Fibroblast of upper back skin (primary cell): Measurements from ENCODE around the gene MICALL2.
"Not testable (repeated sequence)": the region's sequence is repeated elsewhere in the genome, so short reads cannot be mapped to it uniquely, and the experiment has no call there.

Experiments
- DNase-seq: peaks from one replicate; pipeline ENCODE4 v3.0.0-alpha.2; 2013

The MICALL2 gene

DNA sequence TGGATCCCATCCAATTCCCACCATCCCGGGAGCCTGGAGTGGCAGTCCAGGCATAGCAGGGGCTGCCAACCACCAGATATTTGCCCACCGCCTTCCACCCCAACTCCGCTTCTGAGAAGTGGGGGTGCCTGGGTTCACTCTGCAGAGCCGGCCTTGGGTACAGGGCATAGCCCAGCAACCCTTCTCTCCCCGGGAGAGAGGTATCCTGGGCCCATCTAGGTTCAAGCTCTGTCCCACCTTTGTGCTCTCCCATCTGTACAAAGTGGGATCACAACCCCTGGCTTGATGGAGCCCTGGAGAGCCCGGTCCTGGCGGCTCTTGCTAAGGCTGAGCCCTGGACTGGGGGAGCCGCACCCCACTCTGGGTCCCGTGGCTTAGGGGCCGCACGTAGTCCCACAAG is 12.2 kb downstream of the MICALL2 start:
- no peak for DNase-seq

DNA sequence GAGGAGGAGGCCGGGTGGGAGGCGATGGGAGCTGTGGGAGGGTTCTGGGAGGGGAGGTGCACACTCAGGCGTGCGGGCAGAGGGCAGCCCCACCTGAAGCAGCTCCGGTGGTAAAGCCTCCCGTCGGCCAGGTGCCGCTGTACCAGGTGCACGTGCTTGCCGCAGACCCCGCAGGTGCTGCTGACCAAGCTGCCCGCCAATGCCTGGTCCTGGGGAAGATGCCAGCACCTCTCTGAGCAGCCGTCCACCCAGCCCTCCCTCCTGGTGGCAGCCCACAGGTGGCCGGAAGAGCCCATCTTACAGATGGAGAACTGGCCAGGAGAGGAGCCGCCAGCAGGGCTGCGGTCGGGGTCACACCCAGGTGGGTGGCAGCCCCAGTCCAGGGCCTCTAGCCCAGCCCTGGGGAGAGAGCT is 12.6 kb downstream of the MICALL2 start:
- DNase-seq, result no peak

DNA sequence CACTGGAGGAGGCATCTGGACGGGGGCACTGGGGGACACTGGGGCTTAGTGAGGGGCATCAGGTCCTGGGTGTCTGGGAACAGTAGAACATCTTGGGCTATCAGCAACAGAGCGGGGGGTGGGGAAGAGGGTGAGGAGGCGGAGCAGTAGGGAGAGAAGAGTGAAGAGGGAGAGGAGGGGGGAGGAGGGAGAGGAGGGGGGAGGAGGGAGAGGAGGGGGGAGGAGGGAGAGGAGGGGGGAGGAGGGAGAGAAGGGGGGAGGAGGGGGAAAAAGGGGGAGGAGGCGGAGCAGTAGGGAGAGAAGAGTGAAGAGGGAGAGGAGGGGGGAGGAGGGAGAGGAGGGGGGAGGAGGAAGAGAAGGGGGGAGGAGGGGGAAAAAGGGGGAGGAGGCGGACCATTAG is 13.2 kb downstream of the MICALL2 start:
- peak; percentile 25 for DNase-seq

DNA sequence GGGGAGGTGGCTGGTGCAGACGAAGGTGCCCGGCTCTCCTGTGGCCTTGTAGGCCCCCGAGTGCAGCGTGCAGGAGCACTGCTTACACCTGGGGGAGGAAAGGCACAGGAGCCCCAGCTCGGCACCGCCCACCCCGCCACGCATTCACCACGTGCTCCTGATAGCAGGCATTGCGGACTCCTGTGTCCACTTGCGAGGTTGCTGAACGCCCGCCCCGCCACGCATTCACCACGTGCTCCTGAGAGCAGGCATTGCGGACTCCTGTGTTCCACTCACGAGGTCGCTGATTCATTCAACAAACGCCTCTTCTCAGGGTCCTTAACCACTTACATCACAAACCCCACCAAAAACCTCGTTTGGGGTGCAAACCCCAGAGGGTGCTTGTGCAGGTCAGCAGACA is 13.9 kb downstream of the MICALL2 start:
- DNase-seq, result no peak

DNA sequence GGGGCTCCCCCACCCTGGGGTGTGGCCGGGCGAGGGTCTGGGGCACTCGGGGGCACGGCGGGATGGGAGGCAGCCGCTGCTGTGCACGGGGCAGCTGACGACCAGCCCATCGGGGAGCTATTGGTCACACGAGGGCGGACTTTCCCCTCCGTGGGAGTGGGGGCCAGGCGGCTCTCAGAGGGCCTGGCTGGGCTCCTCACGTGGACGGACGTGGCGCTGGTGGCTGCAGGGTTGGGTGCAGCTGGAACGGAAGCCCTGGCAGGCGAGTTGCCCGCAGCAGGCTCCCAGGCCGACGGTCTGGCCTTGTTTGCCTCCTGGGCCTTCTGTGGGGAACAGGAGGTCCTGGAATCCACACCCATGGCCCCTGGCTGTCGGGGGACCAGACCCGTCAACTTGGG is 14.3 kb downstream of the MICALL2 start:
- DNase-seq, result no peak

DNA sequence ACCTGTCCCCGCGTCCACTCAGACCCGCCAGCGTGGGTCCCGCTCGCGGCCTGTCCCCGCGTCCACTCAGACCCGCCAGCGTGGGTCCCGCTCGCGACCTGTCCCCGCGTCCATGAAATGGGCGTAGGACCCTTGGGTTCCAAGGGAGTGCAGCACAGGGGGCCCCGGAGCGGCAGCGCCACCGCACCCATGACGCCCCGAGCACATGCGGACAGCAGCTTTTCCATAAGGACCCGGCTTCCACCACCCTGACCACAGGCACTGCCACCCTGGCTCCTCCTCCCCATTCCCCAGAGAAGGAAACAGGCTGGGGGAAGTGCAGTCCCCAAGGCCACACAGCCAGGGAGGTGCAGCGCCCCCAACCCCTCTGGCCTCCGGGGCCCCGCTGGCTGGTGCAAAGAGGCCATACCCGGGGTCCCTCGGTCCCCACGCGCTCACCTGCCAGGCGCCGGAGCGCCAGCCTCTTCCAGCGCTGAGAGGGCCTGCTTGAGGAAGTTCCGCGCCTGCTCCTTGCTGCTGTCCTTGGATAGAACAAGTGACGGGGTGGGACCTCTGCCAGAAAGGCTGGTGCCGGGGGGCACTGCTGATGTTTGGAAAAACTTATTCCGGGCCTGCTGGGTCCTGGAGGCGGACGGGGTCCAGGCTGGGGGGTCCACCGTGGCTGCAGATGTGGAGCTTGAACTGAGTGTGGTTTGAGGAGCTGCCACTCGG is 14.9 kb downstream of the MICALL2 start:
- DNase-seq, result no peak

DNA sequence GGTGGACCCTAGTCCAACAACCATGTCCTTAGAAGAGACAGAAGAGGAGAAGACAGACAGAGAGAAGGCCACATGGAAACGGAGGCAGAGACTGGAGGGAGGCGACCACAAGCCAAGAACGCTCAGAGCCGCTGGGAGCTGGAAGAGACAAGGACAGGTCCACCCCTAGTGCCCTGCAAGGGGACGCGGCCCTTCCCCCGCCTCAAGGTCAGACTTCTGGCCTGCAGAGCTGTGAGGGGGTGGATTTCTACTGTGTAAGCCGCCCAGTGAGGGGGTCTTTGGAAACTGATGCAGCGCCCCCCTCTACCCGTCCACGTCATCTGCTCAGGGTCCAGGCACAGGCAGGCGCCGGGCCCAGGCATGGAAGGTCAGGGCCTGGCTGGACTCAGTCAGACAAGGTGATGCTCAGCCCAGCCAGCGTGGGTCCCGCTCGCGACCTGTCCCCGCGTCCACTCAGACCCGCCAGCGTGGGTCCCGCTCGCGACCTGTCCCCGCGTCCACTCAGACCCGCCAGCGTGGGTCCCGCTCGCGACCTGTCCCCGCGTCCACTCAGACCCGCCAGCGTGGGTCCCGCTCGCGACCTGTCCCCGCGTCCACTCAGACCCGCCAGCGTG is 15.6 kb downstream of the MICALL2 start:
- not testable (repeated sequence) for DNase-seq

DNA sequence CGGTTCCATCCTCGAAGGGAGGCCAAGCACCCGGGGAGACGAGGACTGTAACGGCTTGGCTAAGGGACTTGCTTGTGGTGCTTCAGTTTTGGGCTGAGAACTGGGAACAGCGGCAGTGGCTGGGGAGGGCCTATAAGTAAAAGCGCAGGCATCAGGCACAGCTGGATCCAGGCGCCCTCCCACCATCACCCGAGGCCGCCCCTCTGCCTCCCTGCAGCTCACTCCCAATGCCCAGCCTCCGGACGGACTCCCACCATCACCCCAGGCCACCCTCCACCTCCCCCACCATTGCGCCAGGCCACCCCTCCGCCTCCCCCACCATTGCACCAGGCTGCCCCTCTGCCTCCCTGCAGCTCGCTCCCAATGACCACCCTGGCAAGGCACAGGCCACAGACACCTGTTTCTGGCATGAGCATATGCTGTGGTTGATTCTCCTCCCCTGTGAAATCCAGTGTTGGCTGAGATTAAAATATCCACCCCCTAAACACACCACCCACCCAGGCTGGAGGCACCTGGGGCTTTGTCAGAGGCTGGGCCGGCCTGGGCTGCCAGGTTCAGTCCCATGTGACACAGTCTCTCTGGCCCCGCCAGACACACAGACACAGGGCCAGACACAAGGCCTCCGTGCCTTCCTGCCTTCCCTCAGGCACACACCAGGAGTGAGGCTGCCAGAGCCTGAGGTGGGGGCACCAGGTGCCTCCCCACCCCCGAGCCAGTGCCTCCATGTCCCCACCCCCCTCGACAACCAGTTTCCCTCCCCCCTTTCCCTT is 16.7 kb downstream of the MICALL2 start:
- no peak for DNase-seq

DNA sequence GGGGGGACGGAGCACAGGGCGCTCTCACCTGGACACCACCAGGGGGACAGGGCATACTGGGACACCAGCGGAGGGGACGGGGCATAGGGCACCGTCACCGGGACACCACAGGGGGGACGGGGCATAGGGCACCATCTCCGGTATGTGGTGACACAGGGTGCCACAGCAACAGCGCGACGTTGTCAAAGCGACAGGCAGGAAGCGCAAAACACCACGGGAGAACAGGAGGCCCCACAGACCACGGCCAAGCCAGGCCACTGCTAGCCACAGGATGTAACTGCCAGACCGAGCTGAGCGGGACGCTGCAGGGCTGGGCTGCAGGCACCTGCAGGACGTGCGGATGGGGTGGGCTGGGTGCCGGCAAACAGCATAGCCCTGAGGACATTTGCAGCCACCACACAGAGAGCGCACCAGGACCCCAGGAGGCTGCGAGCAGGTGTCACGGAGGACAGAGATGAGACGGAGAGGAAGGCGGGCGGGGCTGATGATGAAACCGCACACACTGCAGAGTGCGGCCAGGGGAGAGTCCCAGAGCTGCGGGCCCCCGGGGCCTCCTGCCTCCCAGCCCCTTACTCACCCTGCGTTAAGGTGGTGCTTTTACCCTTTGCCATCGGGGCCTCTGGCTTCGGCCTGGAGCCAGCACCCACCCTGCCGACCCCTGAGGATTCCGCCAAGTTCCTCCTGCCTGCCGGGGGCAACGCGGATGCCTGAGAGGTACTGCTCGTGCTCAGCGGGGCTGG is 17.5 kb downstream of the MICALL2 start:
- no peak for DNase-seq

DNA sequence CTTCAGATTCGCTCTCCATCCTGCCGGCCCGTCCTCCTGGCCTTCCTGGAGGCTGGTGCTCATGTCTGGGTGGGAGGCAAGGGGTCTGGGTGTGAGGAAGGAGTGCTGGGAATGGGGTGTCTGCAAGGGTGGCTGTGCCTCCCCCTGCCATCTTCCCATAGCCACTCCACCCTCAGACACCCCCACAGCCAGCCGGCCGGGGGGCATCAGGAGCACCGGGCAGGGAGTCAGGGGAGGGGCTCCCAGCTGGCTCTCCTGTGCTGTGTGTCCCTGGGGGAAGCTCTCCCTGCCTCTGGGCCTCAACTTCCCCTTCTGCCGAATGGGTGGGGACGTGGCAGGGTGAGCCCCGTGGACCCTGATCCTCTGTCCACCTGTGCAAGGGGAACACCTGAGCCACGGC is 18.6 kb downstream of the MICALL2 start:
- no peak for DNase-seq

DNA sequence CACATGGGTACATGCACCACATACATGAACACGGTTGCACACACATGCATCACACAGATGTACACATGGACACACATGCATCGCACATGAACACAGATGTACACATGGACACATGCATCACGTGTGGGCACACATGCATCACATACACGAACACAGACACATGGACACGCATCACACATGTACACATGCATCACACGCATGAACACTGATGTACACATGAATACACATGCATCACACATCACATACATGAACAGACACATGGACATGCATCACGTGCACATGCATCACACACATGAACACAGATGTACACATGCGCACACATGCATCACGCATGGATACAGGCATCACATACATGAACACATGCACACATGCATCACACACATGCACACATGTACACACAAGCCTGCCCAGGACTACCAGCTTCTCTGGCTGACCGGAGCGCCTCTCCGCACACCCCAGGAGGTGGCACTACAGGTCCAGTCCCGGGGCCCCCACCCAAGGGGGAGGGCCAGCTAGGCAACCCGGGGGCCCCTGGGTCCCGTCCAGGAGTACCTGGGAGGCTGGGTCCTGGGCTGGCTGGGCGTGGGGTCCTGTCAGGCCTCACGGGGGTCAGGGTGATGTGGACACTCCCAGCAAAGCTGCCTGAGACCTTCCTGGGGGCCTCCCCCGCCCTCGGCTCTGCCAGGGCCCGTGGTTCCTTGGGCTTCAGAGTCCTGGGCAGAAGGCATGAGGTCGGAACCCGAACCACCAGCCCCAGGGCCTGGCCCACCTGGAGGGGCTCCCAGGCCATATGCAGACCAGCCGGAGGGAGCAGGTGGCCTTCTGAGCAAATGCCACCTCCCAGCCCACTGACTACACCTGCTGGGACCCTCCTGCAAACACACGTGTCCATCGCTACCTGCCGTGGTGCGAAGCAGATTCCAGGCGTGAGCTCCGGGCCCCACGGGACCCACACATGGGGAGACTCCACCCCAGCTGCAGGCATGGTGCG is 19.6 kb downstream of the MICALL2 start:
- DNase-seq, result no peak

DNA sequence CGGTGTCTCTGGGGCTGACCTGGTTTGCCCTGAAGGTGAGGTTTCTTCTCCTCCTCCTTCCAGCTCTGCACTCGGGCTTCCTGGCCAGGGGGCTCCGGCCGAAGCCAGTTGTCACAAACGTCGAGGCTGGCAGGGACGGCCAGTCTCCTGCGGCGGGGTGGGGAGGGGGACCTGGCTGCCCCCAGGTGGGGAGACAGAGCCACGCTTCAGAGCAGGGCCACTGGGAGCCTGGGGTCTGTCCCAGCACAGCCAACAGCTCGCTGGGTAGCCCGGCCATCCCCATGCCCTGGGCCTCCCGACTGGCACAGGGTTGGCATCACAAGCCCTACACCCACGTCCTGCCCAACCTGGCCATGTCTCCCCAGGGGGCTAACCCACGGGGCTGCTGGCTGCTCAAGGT is 20.4 kb downstream of the MICALL2 start:
- no peak for DNase-seq

DNA sequence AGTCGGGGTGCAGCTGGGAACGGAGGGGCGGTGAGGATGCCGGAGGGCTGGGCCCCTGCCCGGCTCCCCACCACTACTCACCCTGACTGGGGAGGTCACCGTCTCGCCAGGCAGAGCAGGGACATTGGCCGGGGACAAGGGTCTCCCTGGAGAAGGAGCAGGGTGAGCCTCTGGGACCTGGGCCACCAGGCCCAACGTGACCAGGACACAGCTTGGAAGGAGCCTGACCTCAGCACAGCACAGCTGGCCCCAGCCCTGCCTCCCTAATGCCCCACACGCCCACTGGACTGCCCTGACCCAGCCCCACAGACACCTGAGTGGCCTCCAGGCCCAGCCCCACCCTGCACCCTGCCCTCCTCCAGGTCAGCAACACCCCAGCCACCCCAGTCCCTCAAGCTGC is 21.1 kb downstream of the MICALL2 start:
- no peak for DNase-seq

DNA sequence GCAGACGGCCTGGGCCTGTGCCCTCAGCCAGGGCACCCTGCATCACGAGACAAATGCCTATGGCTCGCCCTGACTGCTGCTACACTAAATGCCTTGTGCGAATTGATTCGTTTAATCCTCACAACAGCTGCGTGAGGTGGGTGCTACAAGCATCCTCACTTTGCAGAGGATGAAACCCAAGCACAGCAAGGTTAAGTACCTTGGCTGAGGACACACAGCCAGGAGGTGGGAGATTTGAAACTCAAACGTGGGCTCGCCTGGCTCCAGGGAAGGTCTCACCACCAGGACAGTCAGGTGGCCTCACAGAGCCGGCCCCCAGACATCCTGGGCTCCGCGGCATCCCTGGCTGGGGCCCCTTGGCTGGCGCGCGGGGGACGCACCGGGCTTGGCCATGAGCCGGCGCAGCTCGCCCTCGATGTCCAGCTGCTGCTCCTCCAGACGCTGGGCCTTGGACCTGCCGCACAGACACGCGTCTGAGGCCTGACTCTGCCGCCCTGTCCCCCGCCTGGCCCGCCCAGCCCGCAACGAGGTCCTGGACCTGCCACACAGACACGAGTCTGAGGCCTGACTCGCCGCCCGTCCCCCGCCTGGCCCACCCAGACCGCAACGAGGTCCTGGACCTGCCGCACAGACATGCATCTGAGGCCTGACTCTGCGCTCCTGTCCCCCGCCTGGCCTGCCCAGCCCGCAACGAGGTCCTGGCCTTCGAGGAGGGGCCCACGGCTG is 22.0 kb downstream of the MICALL2 start:
- no peak for DNase-seq

DNA sequence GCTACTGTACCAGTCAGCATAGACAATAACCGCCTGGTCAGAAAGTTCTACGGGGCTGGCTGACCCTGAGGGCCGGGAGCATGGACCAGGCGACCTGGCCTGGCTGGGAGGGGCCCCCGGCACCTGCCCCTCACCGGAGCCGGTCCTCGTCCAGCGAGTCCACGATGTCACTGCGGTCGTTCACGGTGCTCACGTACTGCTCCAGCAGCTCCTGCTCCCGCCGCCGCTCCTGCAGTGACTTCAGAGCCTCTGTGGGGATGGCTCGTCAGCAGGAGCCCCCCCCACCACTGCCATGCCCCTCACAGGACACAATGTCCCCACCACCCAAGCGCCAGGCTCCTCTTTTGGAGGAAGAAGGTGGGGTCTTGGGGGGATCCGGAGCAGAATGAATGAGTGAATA is 22.7 kb downstream of the MICALL2 start:
- no peak for DNase-seq

DNA sequence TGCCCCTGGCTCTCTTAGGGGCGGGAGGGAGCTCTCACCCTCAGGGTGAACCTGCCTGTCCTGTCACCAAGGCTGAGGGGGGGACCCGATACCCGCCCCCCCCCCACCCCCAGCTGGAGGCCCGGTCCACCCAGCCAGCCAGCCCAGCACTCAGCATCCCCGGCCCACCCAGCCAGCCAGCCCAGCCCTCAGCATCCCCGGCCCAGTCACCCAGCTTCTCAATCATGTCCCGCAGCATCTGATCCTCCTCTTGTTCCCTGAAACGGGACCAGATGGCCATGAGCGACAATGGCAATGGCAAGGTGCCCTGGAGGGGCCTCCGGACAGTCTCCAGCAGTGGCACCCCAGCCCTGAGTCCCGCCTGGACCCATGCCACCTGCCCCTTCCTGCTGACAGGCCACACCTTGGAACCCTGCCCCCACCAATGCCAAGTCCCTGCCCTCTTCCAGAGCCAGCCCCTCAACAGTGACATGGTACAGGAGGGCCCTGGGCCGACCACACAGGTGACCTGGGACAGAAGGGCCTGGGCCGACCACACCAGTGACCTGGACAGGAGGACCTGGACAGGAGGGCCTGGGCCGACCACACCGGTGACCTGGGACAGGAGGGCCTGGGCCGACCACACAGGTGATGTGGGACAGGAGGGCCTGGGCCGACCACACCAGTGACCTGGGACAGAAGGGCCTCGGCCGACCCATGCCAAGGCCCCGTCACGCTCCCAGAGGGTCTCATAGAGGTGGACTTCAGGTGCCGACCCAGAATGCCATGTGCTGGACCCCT is 24.2 kb downstream of the MICALL2 start:
- DNase-seq, result no peak

DNA sequence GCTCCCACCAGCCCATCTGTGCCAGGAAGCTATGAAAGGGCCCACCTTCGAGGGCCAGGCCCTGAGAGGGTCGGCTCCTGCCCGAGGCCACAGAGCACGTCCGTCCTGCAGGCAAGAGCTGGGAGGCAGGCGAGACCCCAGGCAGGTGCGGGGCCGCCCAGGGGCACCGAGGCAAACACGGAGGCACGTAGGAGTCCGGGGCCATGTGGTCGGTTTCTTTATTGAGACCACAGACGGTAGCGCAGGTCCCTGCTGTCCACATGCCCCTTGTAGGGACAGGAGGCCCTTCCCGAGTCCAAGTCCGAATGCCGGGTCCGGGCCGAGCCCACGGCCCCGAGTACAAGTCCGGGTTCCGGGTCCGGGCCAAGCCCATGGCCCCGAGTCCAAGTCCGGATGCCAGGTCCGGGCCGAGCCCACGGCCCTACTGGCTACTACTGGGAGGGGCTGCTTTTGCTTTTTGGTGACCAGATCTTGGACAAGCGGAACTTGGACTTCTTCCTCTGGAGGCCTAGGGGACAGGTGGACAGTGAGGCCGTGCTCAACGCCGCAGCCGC is 25.0 kb downstream of the MICALL2 start:
- no peak for DNase-seq

DNA sequence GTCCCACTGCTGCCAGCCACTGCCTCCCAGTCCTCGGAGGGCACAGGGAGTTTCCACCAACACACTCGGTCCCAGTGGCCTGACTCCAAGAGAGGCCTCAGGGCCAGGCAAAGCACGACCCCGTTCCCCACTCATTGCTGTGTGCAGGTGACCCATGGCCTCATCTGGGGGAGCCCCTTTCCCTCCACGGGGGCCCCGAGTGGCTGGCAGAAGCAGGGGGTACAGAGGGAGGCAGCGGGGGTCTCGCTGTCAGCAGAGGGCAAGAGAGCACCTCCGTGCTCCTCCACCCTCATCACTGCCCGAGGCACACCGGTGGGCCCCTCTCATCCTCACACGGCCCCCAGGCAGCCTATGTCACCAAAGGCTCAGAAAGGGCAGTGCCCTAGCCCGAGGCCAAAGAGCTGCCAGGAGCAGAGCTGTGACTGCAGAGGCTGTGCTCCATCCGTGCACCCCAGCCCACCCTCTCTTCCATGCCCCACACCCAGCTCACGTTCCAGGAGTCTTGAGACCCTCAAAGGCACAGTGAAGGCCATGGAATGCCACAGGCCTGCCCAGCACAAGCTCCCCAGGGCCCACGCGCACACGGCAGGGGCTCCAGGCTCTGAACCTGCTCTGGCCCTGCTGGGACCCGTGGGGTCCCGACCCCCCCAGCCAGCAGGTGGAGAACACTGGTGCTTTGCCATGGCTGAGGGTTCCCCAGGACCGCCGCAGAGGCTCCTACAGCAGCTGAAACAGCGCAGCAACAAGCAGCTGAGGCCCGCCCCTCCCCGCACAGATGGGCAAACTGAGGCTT is 25.9 kb downstream of the MICALL2 start:
- DNase-seq, result no peak

DNA sequence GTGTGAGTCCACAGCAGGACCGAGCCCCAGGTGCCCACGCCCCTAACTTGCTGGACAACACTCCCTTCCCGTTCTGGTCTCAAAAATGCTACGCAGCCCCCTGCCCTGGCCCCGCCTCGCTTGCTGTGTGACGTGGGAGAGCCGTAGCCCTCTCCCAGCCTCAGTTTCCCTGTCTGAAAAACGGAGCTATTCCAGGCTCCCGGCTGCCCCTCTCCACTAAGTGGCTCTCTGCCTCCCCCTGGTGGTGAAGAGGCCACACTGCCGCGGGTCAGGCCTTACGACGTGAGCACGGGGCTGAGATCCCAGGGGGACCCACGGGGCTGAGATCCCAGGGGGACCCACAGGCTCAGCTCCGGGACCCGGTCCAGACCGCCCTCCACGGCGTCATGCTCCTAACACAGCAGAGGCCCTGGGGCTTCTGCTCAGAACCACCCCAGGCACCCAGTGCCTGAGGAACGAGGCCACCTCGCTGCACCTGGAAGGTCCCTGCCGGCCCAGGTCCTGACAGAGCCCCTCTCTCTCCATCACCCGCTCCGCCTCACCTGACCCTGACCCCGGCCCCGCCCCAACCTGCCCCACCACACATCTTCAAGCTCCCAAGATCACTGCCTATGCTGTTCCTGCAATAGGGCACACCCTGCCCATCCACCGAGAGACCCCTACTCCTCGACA is 26.7 kb downstream of the MICALL2 start:
- DNase-seq, result peak; percentile 32
